SK-N-SH (cell line): ENCODE results near the gene IFITM5.

Experiments
- CTCF ChIP-seq: fragments of 200-600 bp; sonication (generic); IDR thresholded peaks from 2 replicates; pipeline ENCODE4 v1.6.1; 2017; ENCODE audit warnings: antibody characterized with exemption, mild to moderate bottlenecking, moderate library complexity
- EP300 ChIP-seq, 2 experiments: IDR thresholded peaks; 2 replicates each; pipeline versions ENCODE4 v1.4.0 to v1.6.1; 2012; ENCODE audit warnings: borderline replicate concordance in 1 of 2, low read depth in 1 of 2, low read length in 1 of 2
- FOXM1 ChIP-seq: IDR thresholded peaks from 2 replicates; pipeline ENCODE4 v1.4.0; 2012; ENCODE audit warnings: low read depth, mild to moderate bottlenecking
- MAX ChIP-seq: IDR thresholded peaks from 2 replicates; pipeline ENCODE4 v1.4.0; 2012; ENCODE audit warnings: low read depth

GRCh38 chr11:293271-293851 is 6.0 kb downstream of the IFITM5 start:
- no peak for TF ChIP-seq FOXM1
- no peak for TF ChIP-seq MAX
- no peak for TF ChIP-seq EP300 (IDR thresholded peaks at IDR 0.05; ENCODE audit: borderline replicate concordance in 1 of 2, low read depth in 1 of 2, low read length in 1 of 2)
- TF ChIP-seq CTCF, result no peak
